Placental pericyte (primary cell): ENCODE results near the gene APBA2. TPM values are rescaled to one million over a fixed set of nuclear protein-coding genes. Genes with fewer than 3 reads are reported as not detected.

Experiments
- total RNA-seq: library from RNA; depleted of rRNA; stranded (reverse); fragments of >200 nt; gene quantifications from 2 replicates; pipeline ENCODE4 v1.2.3, GENCODE V29; 2012

The APBA2 gene
- total RNA-seq: 20.8 and 37.1 TPM in 2 replicates

GRCh38 chr15:28885630-28886430 is at the start of gene APBA2:
TSS of gene APBA2 (plus strand) at chr15:28885974. CDS start at chr15:29053885, 167,911 bp downstream.

GRCh38 chr15:28848521-28848920 is 37.3 kb upstream of the APBA2 start, which contains the start of gene GOLGA6L7:
TSS of gene GOLGA6L7 (minus strand) at chr15:28848644. CDS start at chr15:28848549, 95 bp downstream.

Other genes starting within 250 kb of the APBA2 start
- gene GOLGA8M, start 173.6 kb upstream of the APBA2 start, total RNA-seq: under 0.01 TPM in 1 of 2 replicates, not detected in the other
- not detected in 2 replicates for gene GOLGA6L7, start 37.3 kb upstream of the APBA2 start, total RNA-seq